Measurements from ENCODE around the gene TANGO2.

Gene TANGO2

GRCh38 chr22:20002636-20003035 lies 18.3 kb upstream of the TANGO2 start:
- no peak for TF ChIP-seq CTCF (IDR thresholded peaks at IDR 0.05; ENCODE audit: borderline replicate concordance, insufficient read depth, low read depth, low read length)
- no peak overlapping the region for H3K4me3 ChIP-seq (ENCODE audit: low read depth, low read length)

- TF ChIP-seq CTCF (IDR thresholded peaks at IDR 0.05; ENCODE audit: borderline replicate concordance, insufficient read depth, low read depth, low read length): no peak
- H3K4me3 ChIP-seq (ENCODE audit: low read depth, low read length): no peak overlapping the region
These were observed 17.6 kb upstream of the TANGO2 start for GRCh38 chr22:20003304-20003703.

- TF ChIP-seq CTCF (IDR thresholded peaks at IDR 0.05; ENCODE audit: borderline replicate concordance, insufficient read depth, low read depth, low read length): no peak
- H3K4me3 ChIP-seq (ENCODE audit: low read depth, low read length): no peak overlapping the region
These were observed 16.4 kb upstream of the TANGO2 start for GRCh38 chr22:20004464-20004863.

DNA sequence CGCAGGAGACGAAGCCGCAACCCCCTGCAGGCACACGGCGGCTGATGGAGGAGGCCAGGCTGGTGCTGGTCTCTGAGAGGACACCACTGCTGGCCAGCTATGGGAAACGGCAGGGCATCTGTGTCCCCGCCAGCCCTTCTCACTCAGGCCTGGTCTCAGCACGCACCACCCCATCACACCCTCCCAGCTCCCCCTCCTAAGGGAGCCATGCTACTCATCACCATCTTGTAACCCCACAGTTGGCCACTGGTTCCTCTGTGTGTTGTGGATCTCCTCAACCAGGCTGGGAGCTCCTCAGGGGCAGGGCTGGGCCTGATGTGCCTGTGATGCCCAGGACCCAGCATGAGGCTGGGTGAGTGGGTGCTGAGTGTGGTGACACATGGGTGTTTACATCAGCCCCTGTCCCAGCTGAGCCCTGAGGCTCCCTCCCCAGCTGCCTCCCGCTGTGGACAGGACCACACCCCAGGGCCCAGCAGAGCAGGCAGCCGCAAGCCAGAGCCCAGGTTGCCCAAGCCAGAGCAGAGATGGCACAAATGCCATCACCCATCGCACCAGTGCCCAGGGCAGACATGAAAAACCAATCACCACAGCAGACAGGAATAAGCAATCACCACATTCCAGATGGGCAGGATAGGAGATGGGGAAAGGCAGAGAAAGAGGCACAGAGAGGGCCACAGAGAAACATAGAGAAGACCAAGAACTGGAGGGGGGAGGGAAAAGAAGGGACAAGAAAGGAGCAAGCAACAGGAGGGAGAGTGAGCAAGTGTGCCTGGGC lies 12.5 kb upstream of the TANGO2 start:
- H3K4me3 ChIP-seq (ENCODE audit: low read depth, low read length): no peak overlapping the region
- TF ChIP-seq CTCF (IDR thresholded peaks at IDR 0.05; ENCODE audit: borderline replicate concordance, insufficient read depth, low read depth, low read length): no peak

DNA sequence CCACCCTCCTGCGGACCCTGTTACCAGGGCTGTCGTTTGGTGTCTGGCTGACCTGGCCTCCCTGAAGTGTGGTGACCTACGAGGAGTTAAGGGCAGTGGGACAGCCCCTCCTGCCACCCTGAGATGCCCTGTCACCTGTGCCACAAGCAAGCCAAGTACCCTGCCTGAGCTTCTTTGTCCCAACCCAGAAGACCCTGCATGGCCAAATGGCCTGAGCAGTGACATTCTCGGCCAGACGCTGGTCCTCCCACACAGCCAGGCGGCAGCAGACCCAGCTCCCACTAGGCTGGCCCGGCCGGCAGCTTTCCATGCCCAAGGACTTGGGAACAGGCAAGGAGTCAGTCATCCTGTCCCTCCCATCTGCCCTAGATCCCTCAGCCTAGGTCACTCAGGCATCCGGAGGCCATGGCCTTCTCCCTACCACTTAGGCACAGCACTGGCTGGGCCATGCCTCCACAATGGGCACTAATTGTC lies 11.9 kb upstream of the TANGO2 start:
- no peak overlapping the region for H3K4me3 ChIP-seq (ENCODE audit: low read depth, low read length)
- TF ChIP-seq CTCF (IDR thresholded peaks at IDR 0.05; ENCODE audit: borderline replicate concordance, insufficient read depth, low read depth, low read length): no peak

DNA sequence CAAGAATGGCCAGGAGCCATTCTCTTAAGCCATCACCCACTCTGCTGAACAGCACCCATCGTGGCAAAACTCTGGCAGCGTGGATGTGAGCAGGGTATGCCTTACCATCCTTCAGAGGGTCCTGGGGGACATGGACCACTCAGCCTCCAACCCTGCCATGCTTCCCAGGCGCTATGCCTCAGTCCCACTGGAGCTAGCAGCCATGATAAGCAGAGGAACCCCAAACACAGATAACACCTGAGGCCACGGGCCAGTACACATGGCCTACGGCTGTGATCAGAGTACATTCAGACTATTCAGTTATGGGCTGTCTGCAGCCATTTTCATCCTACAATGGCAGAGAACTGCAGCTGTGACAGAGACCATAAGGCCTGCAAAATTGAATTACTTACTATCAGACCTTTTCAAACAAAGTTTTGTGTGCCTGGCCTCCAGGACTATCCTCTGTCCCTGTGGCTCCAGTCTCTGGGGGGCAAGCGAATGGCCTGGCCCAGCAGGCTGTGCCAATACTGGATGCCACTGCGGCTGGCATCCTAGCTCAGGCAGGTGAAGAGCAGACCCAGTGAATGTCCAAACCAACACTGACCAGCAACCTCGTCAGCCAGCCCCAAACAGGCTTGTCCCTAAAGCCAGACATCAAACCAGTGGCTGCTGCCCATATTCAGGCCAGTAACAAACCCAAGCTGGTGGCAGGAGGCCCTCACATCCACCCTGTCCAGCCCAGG lies 11.2 kb upstream of the TANGO2 start:
- no peak for TF ChIP-seq CTCF (IDR thresholded peaks at IDR 0.05; ENCODE audit: borderline replicate concordance, insufficient read depth, low read depth, low read length)
- H3K4me3 ChIP-seq (ENCODE audit: low read depth, low read length): no peak overlapping the region
